ENCODE measurements around the gene FSTL3. TPM values are rescaled to one million over a fixed set of nuclear protein-coding genes. Genes with fewer than 3 reads are reported as not detected.

The FSTL3 gene
- polyA plus RNA-seq, 1 of the 3 experiments (the other 2 are of a cell fraction) = 64.4 TPM

- H3K79me2 ChIP-seq (ENCODE audit: insufficient read depth) = no peaks in the 10 kb centered on the region
- 96% methylated on average over 11 of the region's 13 CpGs for WGBS (ENCODE audit: low lambda C conversion rate)
- no peaks in the 10 kb centered on the region for H3K27me3 ChIP-seq (ENCODE audit: insufficient read depth)
- ChIA-PET CTCF (interaction anchor here (1.0 to 5.8 kb wide), 5 partner anchors 8 to 48 kb away, joined by 3 to 35 read pairs (median 4); partner anchors contain the start of gene PALM), POLR2A (no interaction called here)
- H3F3A ChIP-seq (replicated peaks; ENCODE audit: insufficient read depth) = no peaks in the 10 kb centered on the region
- no peaks in the 10 kb centered on the region for H3K9me2 ChIP-seq
- H3K4me2 ChIP-seq = no peak overlapping the region
- H2AFZ ChIP-seq (ENCODE audit: low read depth) = no peak overlapping the region
- H3K4me3 ChIP-seq (ENCODE audit: low read depth in 2 of 2, low read length in 1 of 2) = no peak overlapping the region
- no peaks in the 10 kb centered on the region for H3K9me3 ChIP-seq
- H3K27ac ChIP-seq (ENCODE audit: low read depth in 2 of 2, low read length in 1 of 2) = no peak overlapping the region
- no peak for TF ChIP-seq FOXM1 (IDR thresholded peaks at IDR 0.05; ENCODE audit: low read depth)
- DNase-seq = no peak
- H3K9ac ChIP-seq = no peak overlapping the region
- no peaks in the 10 kb centered on the region for H4K20me1 ChIP-seq (ENCODE audit: insufficient read depth)
- H3K4me1 ChIP-seq (ENCODE audit: control insufficient read depth in 1 of 2, insufficient read depth in 2 of 2, low read depth in 1 of 2, low read length in 1 of 2) = no peaks in the 10 kb centered on the region; a peak in 1 of 4 replicates
- no peaks in the 10 kb centered on the region for H3K36me3 ChIP-seq (replicated peaks in 1 of 2; ENCODE audit: control insufficient read depth in 1 of 2, insufficient read depth in 2 of 2, low read length in 1 of 2)
Measured at GRCh38 chr19:723247-723646, 47.1 kb downstream of the FSTL3 start.

GRCh38 chr19:723714-724113 lies 47.5 kb downstream of the FSTL3 start:
- H3K9me3 ChIP-seq = no peaks in the 10 kb centered on the region
- ChIA-PET POLR2A (no interaction called here), CTCF (interaction anchor here (1.8 to 5.8 kb wide), 2 partner anchors 10 to 15 kb away, joined by 6 to 35 read pairs; partner anchors contain the start of gene PALM)
- no peaks in the 10 kb centered on the region for H3K36me3 ChIP-seq (replicated peaks in 1 of 2; ENCODE audit: control insufficient read depth in 1 of 2, insufficient read depth in 2 of 2, low read length in 1 of 2)
- no peak overlapping the region for H3K4me3 ChIP-seq (ENCODE audit: low read depth in 2 of 2, low read length in 1 of 2)
- no peak overlapping the region for H2AFZ ChIP-seq (ENCODE audit: low read depth)
- H3K9me2 ChIP-seq = no peaks in the 10 kb centered on the region
- 95% methylated on average over 17 of the region's 18 CpGs for WGBS (ENCODE audit: low lambda C conversion rate)
- H3K27ac ChIP-seq (ENCODE audit: low read depth in 2 of 2, low read length in 1 of 2) = no peak overlapping the region
- no peaks in the 10 kb centered on the region for H4K20me1 ChIP-seq (ENCODE audit: insufficient read depth)
- no peaks in the 10 kb centered on the region for H3F3A ChIP-seq (replicated peaks; ENCODE audit: insufficient read depth)
- H3K9ac ChIP-seq = no peak overlapping the region
- H3K27me3 ChIP-seq (ENCODE audit: insufficient read depth) = no peaks in the 10 kb centered on the region
- TF ChIP-seq EZH2phosphoT487 (IDR thresholded peaks at IDR 0.05; ENCODE audit: borderline replicate concordance, low read depth) = no peak
- H3K4me2 ChIP-seq = no peak overlapping the region
- no peaks in the 10 kb centered on the region; a peak in 1 of 4 replicates for H3K4me1 ChIP-seq (ENCODE audit: control insufficient read depth in 1 of 2, insufficient read depth in 2 of 2, low read depth in 1 of 2, low read length in 1 of 2)
- no peak for DNase-seq
- no peaks in the 10 kb centered on the region for H3K79me2 ChIP-seq (ENCODE audit: insufficient read depth)

GRCh38 chr19:725461-726089 lies 49.4 kb downstream of the FSTL3 start:
- no peak overlapping the region for H3K9ac ChIP-seq
- no peaks in the 10 kb centered on the region for H3K9me2 ChIP-seq
- DNase-seq = no peak
- H3K27me3 ChIP-seq (ENCODE audit: insufficient read depth) = no peaks in the 10 kb centered on the region
- H3K4me3 ChIP-seq (ENCODE audit: low read depth in 2 of 2, low read length in 1 of 2) = no peak overlapping the region
- ChIA-PET POLR2A (no interaction called here), CTCF (interaction anchor here (1.4 to 5.8 kb wide), 2 partner anchors 8 to 17 kb away, joined by 5 to 35 read pairs; partner anchors contain the start of gene PALM)
- H3K4me2 ChIP-seq = no peak overlapping the region
- H3K27ac ChIP-seq (ENCODE audit: low read depth in 2 of 2, low read length in 1 of 2) = no peak overlapping the region
- 84% methylated on average over 10 of the region's 13 CpGs for WGBS (ENCODE audit: low lambda C conversion rate)
- no peaks in the 10 kb centered on the region for H3K36me3 ChIP-seq (replicated peaks in 1 of 2; ENCODE audit: control insufficient read depth in 1 of 2, insufficient read depth in 2 of 2, low read length in 1 of 2)
- H3K9me3 ChIP-seq = no peaks in the 10 kb centered on the region
- H3F3A ChIP-seq (replicated peaks; ENCODE audit: insufficient read depth) = no peaks in the 10 kb centered on the region
- H4K20me1 ChIP-seq (ENCODE audit: insufficient read depth) = no peaks in the 10 kb centered on the region
- no peak overlapping the region for H2AFZ ChIP-seq (ENCODE audit: low read depth)
- no peaks in the 10 kb centered on the region; a peak in 1 of 4 replicates for H3K4me1 ChIP-seq (ENCODE audit: control insufficient read depth in 1 of 2, insufficient read depth in 2 of 2, low read depth in 1 of 2, low read length in 1 of 2)
- no peaks in the 10 kb centered on the region for H3K79me2 ChIP-seq (ENCODE audit: insufficient read depth)
- no peak for TF ChIP-seq USF2 (IDR thresholded peaks at IDR 0.05; ENCODE audit: borderline replicate concordance, low read depth, low read length)
- TF ChIP-seq MXI1 (IDR thresholded peaks at IDR 0.05; ENCODE audit: low read depth, low read length) = no peak
- no peak for TF ChIP-seq PBX3 (IDR thresholded peaks at IDR 0.05)
- TF ChIP-seq RFX5 (IDR thresholded peaks at IDR 0.05; ENCODE audit: low read length) = no peak
- no peak for TF ChIP-seq SIN3A (IDR thresholded peaks at IDR 0.05; ENCODE audit: borderline replicate concordance, low read depth, low read length)
- no peak for TF ChIP-seq ELF1 (IDR thresholded peaks at IDR 0.05)
- TF ChIP-seq FOXJ3 (CRISPR knock-in tag; IDR thresholded peaks at IDR 0.05) = no peak
- no peak for TF ChIP-seq USF1 (IDR thresholded peaks at IDR 0.05; ENCODE audit: borderline replicate concordance, low read depth)
- TF ChIP-seq FOSL2 (IDR thresholded peaks at IDR 0.05; ENCODE audit: borderline replicate concordance, low read depth) = no peak
- no peak for TF ChIP-seq POLR2AphosphoS5 (IDR thresholded peaks at IDR 0.05; ENCODE audit: low read depth, low read length)
- TF ChIP-seq CHD2 (IDR thresholded peaks at IDR 0.05; ENCODE audit: low read length, partially characterized antibody) = no peak
- TF ChIP-seq NRF1 (IDR thresholded peaks at IDR 0.05; ENCODE audit: low read depth, low read length) = no peak
- no peak for TF ChIP-seq TEAD4 (IDR thresholded peaks at IDR 0.05; ENCODE audit: borderline replicate concordance, insufficient read depth)
- no peak for TF ChIP-seq EZH2phosphoT487 (IDR thresholded peaks at IDR 0.05; ENCODE audit: borderline replicate concordance, low read depth)
- no peak for TF ChIP-seq GABPA (IDR thresholded peaks at IDR 0.05; ENCODE audit: low read depth)
- no peak for TF ChIP-seq ZBTB33 (IDR thresholded peaks at IDR 0.05; ENCODE audit: borderline replicate concordance, low read depth)
